Measurements from ENCODE around the gene SLC9A5. TPM values are rescaled to one million over a fixed set of nuclear protein-coding genes. Genes with fewer than 3 reads are reported as not detected.

SLC9A5 gene
- polyA plus RNA-seq, 3 donors, result 1.0 TPM; not detected in 2

DNA sequence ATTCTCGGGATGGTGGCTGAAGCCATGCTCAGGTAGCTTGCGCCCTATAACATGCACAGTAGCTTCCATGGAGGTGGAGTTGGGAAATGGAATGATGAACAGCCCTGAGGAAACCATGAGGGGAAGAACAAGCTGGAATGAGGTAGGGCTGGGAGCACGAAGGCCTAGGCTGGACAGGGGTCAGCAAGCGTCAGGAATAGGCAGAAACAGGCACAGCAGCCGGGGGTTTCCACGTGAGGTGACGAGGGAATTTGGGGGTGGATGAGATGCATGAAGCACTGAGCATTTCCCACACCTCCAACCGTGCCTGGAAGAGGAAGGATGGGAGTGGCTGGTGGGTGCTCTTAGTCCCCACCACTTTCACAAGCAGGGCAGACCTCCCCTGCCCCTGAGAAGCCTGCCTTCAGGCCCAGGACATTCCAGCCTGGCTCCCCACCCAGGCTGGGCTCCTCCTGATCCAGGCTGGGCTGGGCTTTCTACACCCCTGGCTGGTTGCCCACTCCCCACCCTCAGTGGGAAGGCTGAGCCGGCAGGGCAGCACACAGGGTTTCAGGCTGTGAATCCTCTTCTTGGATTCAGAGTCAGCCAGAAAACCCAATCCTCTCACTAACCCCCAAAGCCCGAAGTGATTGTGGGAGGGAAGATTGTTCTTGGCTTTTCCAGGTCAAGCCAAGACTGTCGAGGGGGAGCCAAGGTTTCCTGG lies 52.5 kb downstream of the SLC9A5 start:
- 100% methylated on average over 2 of the region's 11 CpGs for WGBS (ENCODE audit: insufficient coverage)
- Histone ChIP-seq H3K36me3 (replicated peaks in 1 of 2; ENCODE audit: control insufficient read depth in 1 of 2, insufficient read depth in 2 of 2, low read length in 2 of 2) (no peaks in the 10 kb centered on the region), H4K20me1 (ENCODE audit: insufficient read depth, low read length) (no peaks in the 10 kb centered on the region), H3K27ac (ENCODE audit: low read depth in 1 of 2, low read length in 2 of 2) (no peak overlapping the region), H3K9ac (ENCODE audit: insufficient read depth, low read length, poor library complexity, severe bottlenecking) (no peak overlapping the region), H3K27me3 (ENCODE audit: control insufficient read depth in 2 of 2, insufficient read depth in 2 of 2, low read length in 2 of 2) (no peaks in the 10 kb centered on the region), H3K4me2 (replicated peaks; ENCODE audit: extremely low read depth, low read length, poor library complexity, severe bottlenecking) (no peak overlapping the region), H2AFZ (ENCODE audit: insufficient read depth, low read depth, low read length, poor library complexity, severe bottlenecking) (no peak overlapping the region), H3K4me3 (replicated peaks in 1 of 3; ENCODE audit: low read depth in 2 of 3, low read length in 3 of 3) (no peak overlapping the region), H3K4me1 (ENCODE audit: control insufficient read depth in 1 of 2, insufficient read depth in 2 of 2, low read length in 2 of 2) (no peaks in the 10 kb centered on the region), H3K79me2 (ENCODE audit: insufficient read depth, low read length) (no peaks in the 10 kb centered on the region), H3K9me3 (replicated peaks in 1 of 2; ENCODE audit: control insufficient read depth in 1 of 2, insufficient read depth in 1 of 2, low read length in 2 of 2) (no peaks in the 10 kb centered on the region)
- H3K36me3 Mint-ChIP-seq, result no peaks in the 10 kb centered on the region
- H3K27ac Mint-ChIP-seq, result peak overlapping the region in 1 of 7 donors; percentile 73
- DNase-seq, result no peak
- H3K4me1 Mint-ChIP-seq, result no peaks in the 10 kb centered on the region
- H3K9me3 Mint-ChIP-seq, result peaks cover 0 to 2% (median 0%) of the 10 kb centered on the region in 7 donors
- intact Hi-C loops (cut with micrococcal nuclease), result no loop called here
- H3K27me3 Mint-ChIP-seq (ENCODE audit: low read depth in 3 of 3), result peaks cover 4 to 5% (median 5%) of the 10 kb centered on the region in 3 donors
- H3K4me3 Mint-ChIP-seq, result peak overlapping the region in 1 of 2 donors; percentile 10
- TF ChIP-seq, protein P1, sequence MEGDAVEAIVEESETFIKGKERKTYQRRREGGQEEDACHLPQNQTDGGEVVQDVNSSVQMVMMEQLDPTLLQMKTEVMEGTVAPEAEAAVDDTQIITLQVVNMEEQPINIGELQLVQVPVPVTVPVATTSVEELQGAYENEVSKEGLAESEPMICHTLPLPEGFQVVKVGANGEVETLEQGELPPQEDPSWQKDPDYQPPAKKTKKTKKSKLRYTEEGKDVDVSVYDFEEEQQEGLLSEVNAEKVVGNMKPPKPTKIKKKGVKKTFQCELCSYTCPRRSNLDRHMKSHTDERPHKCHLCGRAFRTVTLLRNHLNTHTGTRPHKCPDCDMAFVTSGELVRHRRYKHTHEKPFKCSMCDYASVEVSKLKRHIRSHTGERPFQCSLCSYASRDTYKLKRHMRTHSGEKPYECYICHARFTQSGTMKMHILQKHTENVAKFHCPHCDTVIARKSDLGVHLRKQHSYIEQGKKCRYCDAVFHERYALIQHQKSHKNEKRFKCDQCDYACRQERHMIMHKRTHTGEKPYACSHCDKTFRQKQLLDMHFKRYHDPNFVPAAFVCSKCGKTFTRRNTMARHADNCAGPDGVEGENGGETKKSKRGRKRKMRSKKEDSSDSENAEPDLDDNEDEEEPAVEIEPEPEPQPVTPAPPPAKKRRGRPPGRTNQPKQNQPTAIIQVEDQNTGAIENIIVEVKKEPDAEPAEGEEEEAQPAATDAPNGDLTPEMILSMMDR (IDR thresholded peaks at IDR 0.05), result no peak

DNA sequence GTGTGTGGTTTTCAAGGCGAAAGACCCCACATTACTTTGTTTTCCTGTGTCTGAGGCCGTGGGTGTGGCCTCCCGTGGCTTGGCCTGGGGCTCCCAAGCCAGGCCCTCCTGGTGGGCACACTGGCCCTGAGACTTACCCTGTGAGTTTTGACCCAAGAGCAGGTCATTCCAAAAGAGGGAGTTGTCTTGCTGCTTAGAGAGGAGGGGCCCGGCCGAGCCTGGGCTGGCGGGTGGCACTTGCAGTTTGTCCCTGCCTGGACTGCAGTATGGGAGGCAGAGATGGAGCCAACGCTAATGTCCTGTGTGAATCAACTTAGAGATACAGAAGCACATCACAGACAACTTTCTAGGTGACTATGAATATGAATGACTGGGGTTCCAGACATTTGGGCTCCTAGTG lies 53.3 kb downstream of the SLC9A5 start:
- H3K4me1 ChIP-seq (ENCODE audit: control insufficient read depth in 1 of 2, insufficient read depth in 2 of 2, low read length in 2 of 2), result no peaks in the 10 kb centered on the region
- no peak for DNase-seq
- no peak overlapping the region for H2AFZ ChIP-seq (ENCODE audit: insufficient read depth, low read depth, low read length, poor library complexity, severe bottlenecking)
- intact Hi-C loops (cut with micrococcal nuclease), result no loop called here
- Mint-ChIP-seq H3K27me3 (ENCODE audit: low read depth in 3 of 3) (peaks cover 4 to 5% (median 5%) of the 10 kb centered on the region in 3 donors), H3K9me3 (peaks cover 0 to 5% (median 0%) of the 10 kb centered on the region in 7 donors), H3K4me1 (no peaks in the 10 kb centered on the region), H3K27ac (no peak overlapping the region), H3K36me3 (no peaks in the 10 kb centered on the region), H3K4me3 (no peak overlapping the region)
- H3K4me3 ChIP-seq (replicated peaks in 1 of 3; ENCODE audit: low read depth in 2 of 3, low read length in 3 of 3), result no peak overlapping the region
- H3K27ac ChIP-seq (ENCODE audit: low read depth in 1 of 2, low read length in 2 of 2), result no peak overlapping the region
- no peak overlapping the region for H3K9ac ChIP-seq (ENCODE audit: insufficient read depth, low read length, poor library complexity, severe bottlenecking)
- TF ChIP-seq, protein P1 (IDR thresholded peaks at IDR 0.05), result no peak
- H3K27me3 ChIP-seq (ENCODE audit: control insufficient read depth in 2 of 2, insufficient read depth in 2 of 2, low read length in 2 of 2), result no peaks in the 10 kb centered on the region
- H3K4me2 ChIP-seq (replicated peaks; ENCODE audit: extremely low read depth, low read length, poor library complexity, severe bottlenecking), result no peak overlapping the region
- H3K79me2 ChIP-seq (ENCODE audit: insufficient read depth, low read length), result no peaks in the 10 kb centered on the region
- no peaks in the 10 kb centered on the region for H3K36me3 ChIP-seq (replicated peaks in 1 of 2; ENCODE audit: control insufficient read depth in 1 of 2, insufficient read depth in 2 of 2, low read length in 2 of 2)
- H3K9me3 ChIP-seq (replicated peaks in 1 of 2; ENCODE audit: control insufficient read depth in 1 of 2, insufficient read depth in 1 of 2, low read length in 2 of 2), result no peaks in the 10 kb centered on the region
- 93% methylated on average over 5 of the region's 7 CpGs for WGBS (ENCODE audit: insufficient coverage)
- no peaks in the 10 kb centered on the region for H4K20me1 ChIP-seq (ENCODE audit: insufficient read depth, low read length)
